Activated CD4-positive, alpha-beta T cell treated with anti-CD3 and anti-CD28 coated beads, Interleukin-2, amount 50 U/mL, for 4 hours (primary cell): Measurements from ENCODE around the gene FGF14.

Experiments used
- DNase-seq, 2 experiments: peaks; one replicate each; pipeline ENCODE4 v3.0.0-alpha.2; 2020

Gene FGF14

GRCh38 chr13:102237230-102237629 is 164.6 kb downstream of the FGF14 start:
- no peak for DNase-seq

GRCh38 chr13:102236830-102237229 is 165.0 kb downstream of the FGF14 start:
- no peak for DNase-seq

- DNase-seq: no peak
These were observed 165.5 kb downstream of the FGF14 start for GRCh38 chr13:102236341-102236740.

GRCh38 chr13:102235689-102236088 is 166.2 kb downstream of the FGF14 start:
- DNase-seq: no peak

GRCh38 chr13:102234618-102235017 is 167.2 kb downstream of the FGF14 start:
- no peak for DNase-seq

GRCh38 chr13:102233566-102234208 is 168.2 kb downstream of the FGF14 start:
- DNase-seq: no peak

- no peak for DNase-seq
These were observed 170.4 kb downstream of the FGF14 start for GRCh38 chr13:102231479-102231878.

- no peak for DNase-seq
These were observed 174.1 kb downstream of the FGF14 start for GRCh38 chr13:102227741-102228140.

GRCh38 chr13:102226591-102226990 is 175.3 kb downstream of the FGF14 start:
- no peak for DNase-seq

- no peak for DNase-seq
These were observed 176.0 kb downstream of the FGF14 start for GRCh38 chr13:102225892-102226291.

- DNase-seq: no peak
These were observed 181.1 kb downstream of the FGF14 start for GRCh38 chr13:102220681-102221228.

GRCh38 chr13:102214956-102215355 is 186.9 kb downstream of the FGF14 start:
- no peak for DNase-seq

GRCh38 chr13:102212729-102213128 is 189.1 kb downstream of the FGF14 start:
- no peak for DNase-seq

GRCh38 chr13:102208347-102208746 is 193.5 kb downstream of the FGF14 start:
- DNase-seq: no peak

- DNase-seq: no peak
These were observed 194.0 kb downstream of the FGF14 start for GRCh38 chr13:102207680-102208342.

- no peak for DNase-seq
These were observed 198.1 kb downstream of the FGF14 start for GRCh38 chr13:102203718-102204117.

GRCh38 chr13:102198418-102199311 is 203.2 kb downstream of the FGF14 start:
- DNase-seq: no peak

- DNase-seq: no peak
These were observed 204.7 kb downstream of the FGF14 start for GRCh38 chr13:102197193-102197592.

- DNase-seq: no peak
These were observed 206.0 kb downstream of the FGF14 start for GRCh38 chr13:102195566-102196462.

- no peak for DNase-seq
These were observed 209.0 kb downstream of the FGF14 start for GRCh38 chr13:102192858-102193257.

GRCh38 chr13:102191951-102192502 is 209.8 kb downstream of the FGF14 start:
- DNase-seq: no peak

- no peak for DNase-seq
These were observed 210.9 kb downstream of the FGF14 start for GRCh38 chr13:102190930-102191329.
